ENCODE measurements around the gene CTPS2.

The CTPS2 gene

DNA sequence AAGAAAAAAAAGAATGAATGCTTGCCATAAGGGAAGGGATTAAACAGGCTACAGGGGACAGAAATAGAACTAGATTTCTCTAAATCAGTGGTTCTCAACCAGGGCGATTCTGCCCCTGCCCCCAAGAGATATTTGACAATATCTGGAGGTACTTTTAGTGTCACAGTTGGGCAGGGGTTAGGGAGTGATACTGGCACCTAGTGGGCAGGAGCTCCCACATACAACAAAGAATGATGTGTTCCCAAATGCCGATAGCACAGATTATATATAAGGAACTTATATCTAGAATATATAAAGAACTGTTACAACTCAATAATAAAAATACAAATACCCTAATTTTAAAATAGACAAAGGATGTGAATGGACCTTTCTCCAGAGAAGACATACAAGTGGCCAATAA, 47.8 kb downstream of the CTPS2 start:
- TF ChIP-seq, protein P1, sequence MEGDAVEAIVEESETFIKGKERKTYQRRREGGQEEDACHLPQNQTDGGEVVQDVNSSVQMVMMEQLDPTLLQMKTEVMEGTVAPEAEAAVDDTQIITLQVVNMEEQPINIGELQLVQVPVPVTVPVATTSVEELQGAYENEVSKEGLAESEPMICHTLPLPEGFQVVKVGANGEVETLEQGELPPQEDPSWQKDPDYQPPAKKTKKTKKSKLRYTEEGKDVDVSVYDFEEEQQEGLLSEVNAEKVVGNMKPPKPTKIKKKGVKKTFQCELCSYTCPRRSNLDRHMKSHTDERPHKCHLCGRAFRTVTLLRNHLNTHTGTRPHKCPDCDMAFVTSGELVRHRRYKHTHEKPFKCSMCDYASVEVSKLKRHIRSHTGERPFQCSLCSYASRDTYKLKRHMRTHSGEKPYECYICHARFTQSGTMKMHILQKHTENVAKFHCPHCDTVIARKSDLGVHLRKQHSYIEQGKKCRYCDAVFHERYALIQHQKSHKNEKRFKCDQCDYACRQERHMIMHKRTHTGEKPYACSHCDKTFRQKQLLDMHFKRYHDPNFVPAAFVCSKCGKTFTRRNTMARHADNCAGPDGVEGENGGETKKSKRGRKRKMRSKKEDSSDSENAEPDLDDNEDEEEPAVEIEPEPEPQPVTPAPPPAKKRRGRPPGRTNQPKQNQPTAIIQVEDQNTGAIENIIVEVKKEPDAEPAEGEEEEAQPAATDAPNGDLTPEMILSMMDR (conservative IDR thresholded peaks at IDR 0.05), result peak; percentile 20
- no peak for TF ChIP-seq ZFX (IDR thresholded peaks at IDR 0.05)
- no peak overlapping the region for H3K27ac ChIP-seq

DNA sequence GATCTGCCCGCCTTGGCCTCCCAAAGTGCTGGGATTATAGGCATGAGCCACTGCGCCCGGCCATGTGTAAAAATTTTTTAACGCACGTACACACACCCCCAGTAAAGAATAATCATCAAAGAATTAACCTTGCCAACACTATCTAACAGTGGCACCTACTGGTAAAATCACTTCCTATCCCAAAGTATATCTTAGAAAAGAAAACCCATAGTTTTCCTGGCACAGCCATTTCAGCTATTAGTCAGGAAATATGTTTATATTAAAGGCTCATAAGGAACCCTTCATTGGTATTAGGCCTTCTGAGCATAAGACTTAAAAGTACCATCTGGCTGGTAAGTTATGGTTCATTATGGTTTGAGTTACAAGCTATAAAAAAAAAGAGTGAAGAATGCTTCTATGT, 48.4 kb downstream of the CTPS2 start:
- TF ChIP-seq ZFX (IDR thresholded peaks at IDR 0.05), result no peak
- TF ChIP-seq, protein P1 (conservative IDR thresholded peaks at IDR 0.05), result no peak; the same call in 1 of the 2 replicates
- peak overlapping the region; percentile 64 for H3K27ac ChIP-seq

DNA sequence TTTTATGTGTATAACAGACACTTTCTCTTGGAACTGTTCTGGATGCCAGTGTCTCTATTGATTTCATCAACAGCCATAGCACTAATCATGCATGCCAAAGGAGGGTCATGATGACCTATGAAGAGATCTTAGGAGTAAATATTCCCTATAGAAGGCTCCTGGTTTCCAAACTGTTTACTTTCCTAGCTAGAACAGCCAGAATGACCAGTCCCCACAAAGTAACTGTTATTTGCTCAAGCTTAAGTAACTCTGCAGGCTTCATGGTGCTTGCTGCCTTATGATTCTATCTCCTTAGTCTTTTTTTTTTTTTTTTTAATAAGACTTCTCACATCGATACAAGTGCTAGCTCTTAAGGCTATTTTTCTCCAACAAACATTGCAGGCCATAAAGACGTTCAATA, 50.1 kb downstream of the CTPS2 start:
- no peak overlapping the region for H3K27ac ChIP-seq
- TF ChIP-seq ZFX (IDR thresholded peaks at IDR 0.05), result no peak
- TF ChIP-seq, protein P1 (conservative IDR thresholded peaks at IDR 0.05), result no peak

DNA sequence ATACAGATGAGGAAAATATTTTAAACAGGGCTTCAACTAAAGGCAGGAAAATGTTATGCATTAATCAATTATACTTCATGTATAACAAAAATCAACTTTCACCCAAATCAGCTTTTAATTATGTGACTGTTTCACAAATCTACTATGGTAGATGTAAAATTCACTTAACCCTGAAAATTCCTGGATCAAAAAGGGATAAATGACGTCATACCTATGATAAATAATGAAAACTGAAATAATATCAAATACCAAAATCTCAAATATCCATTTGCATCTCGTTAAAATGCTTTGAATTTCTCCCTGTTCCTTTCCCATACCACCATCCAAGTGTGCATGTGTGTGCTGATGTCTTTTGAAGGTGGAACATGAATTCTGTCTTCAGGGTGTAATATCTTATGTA, 51.0 kb downstream of the CTPS2 start:
- TF ChIP-seq ZFX (IDR thresholded peaks at IDR 0.05), result no peak
- TF ChIP-seq, protein P1 (conservative IDR thresholded peaks at IDR 0.05), result no peak
- H3K27ac ChIP-seq, result no peak overlapping the region

DNA sequence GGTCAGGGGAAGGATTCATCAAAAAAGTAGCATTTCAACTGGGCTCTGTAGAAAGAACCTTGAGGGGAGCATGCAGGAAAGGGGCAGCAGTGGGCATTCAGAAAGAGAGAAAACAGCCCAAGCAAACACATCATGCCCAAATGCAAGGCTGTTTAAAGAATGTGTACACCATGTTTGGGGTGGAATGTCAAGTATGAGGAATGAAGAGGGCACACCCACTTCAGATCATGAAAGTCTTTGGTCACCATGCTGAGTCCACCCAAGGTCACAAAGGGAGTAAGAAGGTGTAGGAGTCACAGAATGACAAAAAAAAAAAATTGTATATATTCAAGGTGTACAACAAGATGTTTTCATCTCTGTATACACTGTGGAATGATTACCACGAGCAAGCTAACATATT, 53.1 kb downstream of the CTPS2 start:
- no peak for TF ChIP-seq ZFX (IDR thresholded peaks at IDR 0.05)
- TF ChIP-seq, protein P1 (conservative IDR thresholded peaks at IDR 0.05), result no peak
- H3K27ac ChIP-seq, result no peak overlapping the region

DNA sequence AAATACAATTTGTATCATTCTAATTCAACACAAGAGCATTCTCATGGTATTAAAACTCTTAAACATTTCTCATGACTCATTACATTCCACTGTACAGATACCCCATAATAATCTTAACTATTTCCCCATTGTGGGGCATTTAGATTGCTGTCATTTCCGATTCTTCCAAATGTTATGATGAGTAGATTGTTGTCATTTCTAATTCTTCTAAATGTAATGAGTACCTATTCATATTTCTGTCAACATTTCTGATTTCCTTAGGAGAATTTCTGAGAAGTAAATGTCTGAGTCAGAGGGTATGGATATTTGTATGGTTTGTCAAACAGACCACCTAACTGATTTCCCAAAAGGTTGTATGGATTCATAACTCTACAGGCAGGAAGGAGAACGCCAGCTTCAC, 54.2 kb downstream of the CTPS2 start:
- no peak overlapping the region for H3K27ac ChIP-seq
- TF ChIP-seq ZFX (IDR thresholded peaks at IDR 0.05), result no peak
- TF ChIP-seq, protein P1 (conservative IDR thresholded peaks at IDR 0.05), result no peak

DNA sequence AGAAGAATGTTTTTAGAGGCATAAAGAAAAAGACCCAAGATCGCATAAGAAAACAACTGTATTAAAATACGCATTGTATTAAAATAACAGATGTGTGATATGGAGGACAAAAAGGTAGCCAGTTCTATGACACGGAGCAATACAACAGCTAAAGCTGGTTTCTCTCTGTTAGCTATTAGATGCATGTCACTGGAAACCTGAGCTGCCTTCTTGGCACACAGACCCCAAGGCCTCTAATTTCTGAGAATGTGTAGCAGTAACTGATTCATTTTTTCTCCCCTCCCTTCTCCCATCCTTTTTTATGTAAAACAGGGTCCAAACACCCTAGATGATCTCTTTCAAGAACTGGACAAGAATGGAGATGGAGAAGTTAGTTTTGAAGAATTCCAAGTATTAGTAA, 58.4 kb downstream of the CTPS2 start:
- H3K27ac ChIP-seq, result no peak overlapping the region
- no peak for TF ChIP-seq ZFX (IDR thresholded peaks at IDR 0.05)
- TF ChIP-seq, protein P1 (conservative IDR thresholded peaks at IDR 0.05), result no peak

Measured in C4-2B (cell line).